Transverse colon (tissue), 4 donors: ENCODE results near the gene FAAH.

ENCODE experiments used
- EP300 ChIP-seq: sonication (generic); formaldehyde crosslinking; IDR thresholded peaks from one replicate; pipeline ENCODE4 v1.6.1; 2017; ENCODE audit warnings: antibody characterized with exemption, low read depth
- POLR2A ChIP-seq: fragments of 450-650 bp; IDR thresholded peaks from one replicate; pipeline ENCODE4 v1.6.1; 2016; ENCODE audit warnings: antibody characterized with exemption, mild to moderate bottlenecking, moderate library complexity
- POLR2AphosphoS5 ChIP-seq, 3 donors: sonication (generic); formaldehyde crosslinking; IDR thresholded peaks; one replicate each; pipeline ENCODE4 v1.6.1; 2016; ENCODE audit warnings: antibody characterized with exemption in 3 of 3
- TF ChIP-seq, protein P1 (sequence below), 5 experiments: fragments of 200-600 bp in 3 of 5; fragments of 450-650 bp in 2 of 5; sonication (generic) in 3 of 5; IDR thresholded peaks; 1 replicate in 2 of 5; 2 replicates in 3 of 5; pipeline ENCODE4 v1.5.1; 2016 to 2017; ENCODE audit warnings: antibody characterized with exemption in 5 of 5, inconsistent platforms in 3 of 5, mild to moderate bottlenecking in 2 of 5, moderate library complexity in 1 of 5

DNA sequence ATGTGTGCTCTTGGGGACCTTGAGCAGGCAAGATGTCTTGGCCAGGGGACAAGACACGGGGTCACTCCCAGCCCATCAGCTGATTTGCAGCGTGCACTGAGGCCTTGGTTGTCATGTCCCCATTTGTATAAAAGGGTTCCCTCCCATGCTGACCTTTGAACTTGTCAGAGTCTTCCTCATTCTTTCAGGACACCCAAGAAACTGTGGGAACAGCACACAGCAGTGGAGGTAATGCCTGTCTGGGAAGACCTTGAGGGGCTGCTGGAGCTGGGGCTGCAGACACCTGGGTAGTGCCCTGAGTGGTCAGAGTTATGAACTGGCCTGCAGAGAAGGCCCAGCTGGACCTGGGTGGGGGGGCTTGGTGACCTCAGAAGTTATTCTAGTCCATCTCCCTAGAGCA, 46.4 kb downstream of the FAAH start:
- TF ChIP-seq POLR2AphosphoS5 (IDR thresholded peaks at IDR 0.05), result no peak
- TF ChIP-seq, protein P1, sequence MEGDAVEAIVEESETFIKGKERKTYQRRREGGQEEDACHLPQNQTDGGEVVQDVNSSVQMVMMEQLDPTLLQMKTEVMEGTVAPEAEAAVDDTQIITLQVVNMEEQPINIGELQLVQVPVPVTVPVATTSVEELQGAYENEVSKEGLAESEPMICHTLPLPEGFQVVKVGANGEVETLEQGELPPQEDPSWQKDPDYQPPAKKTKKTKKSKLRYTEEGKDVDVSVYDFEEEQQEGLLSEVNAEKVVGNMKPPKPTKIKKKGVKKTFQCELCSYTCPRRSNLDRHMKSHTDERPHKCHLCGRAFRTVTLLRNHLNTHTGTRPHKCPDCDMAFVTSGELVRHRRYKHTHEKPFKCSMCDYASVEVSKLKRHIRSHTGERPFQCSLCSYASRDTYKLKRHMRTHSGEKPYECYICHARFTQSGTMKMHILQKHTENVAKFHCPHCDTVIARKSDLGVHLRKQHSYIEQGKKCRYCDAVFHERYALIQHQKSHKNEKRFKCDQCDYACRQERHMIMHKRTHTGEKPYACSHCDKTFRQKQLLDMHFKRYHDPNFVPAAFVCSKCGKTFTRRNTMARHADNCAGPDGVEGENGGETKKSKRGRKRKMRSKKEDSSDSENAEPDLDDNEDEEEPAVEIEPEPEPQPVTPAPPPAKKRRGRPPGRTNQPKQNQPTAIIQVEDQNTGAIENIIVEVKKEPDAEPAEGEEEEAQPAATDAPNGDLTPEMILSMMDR (IDR thresholded peaks at IDR 0.05), result no peak
- no peak for TF ChIP-seq EP300
- no peak for TF ChIP-seq POLR2A
